H4 (cell line): Measurements from ENCODE around the gene MFSD8. TPM values are rescaled to one million over a fixed set of nuclear protein-coding genes. Genes with fewer than 3 reads are reported as not detected.

Experiments
- total RNA-seq: library from RNA; depleted of rRNA; stranded (reverse); fragments of >200 nt; shearing (Covaris generic); gene quantifications from 2 replicates; pipeline ENCODE4 v1.2.3, GENCODE V29; 2014; rRNA removed

Gene MFSD8
- total RNA-seq, 1 experiment from 2014 or later, result 20.6 TPM

Other genes with a start within 250 kb of the MFSD8 start
- not detected in 2 replicates for gene SLC25A31, start 234.8 kb downstream of the MFSD8 start, total RNA-seq
- gene HSPA4L, start 182.9 kb downstream of the MFSD8 start, total RNA-seq, result 7.0 and 7.2 TPM in 2 replicates
- 16.6 and 17.6 TPM in 2 replicates for gene PLK4, start 84.3 kb downstream of the MFSD8 start, total RNA-seq
- gene ABHD18, start 233 bp upstream of the MFSD8 start, total RNA-seq, result 5.9 and 6.7 TPM in 2 replicates
- 15.7 and 16.5 TPM in 2 replicates for gene LARP1B, start 96.1 kb upstream of the MFSD8 start, total RNA-seq